OCI-LY1 (cell line): ENCODE results near the gene EFCAB10.

Source experiments
- EZH2 ChIP-seq: fragments of 200-600 bp; sonication (generic), shearing (Covaris generic); IDR thresholded peaks from 2 replicates; pipeline ENCODE4 v1.8.0; 2017; ENCODE audit warnings: borderline replicate concordance, mixed run types, mild to moderate bottlenecking, antibody characterized with exemption, low read length, moderate library complexity, mixed read lengths
- TF ChIP-seq, protein P1 (sequence below): fragments of 200-600 bp; sonication (generic), shearing (Covaris generic); IDR thresholded peaks from 2 replicates; pipeline ENCODE4 v1.5.1; 2017; ENCODE audit warnings: mild to moderate bottlenecking, antibody characterized with exemption, low read length, moderate library complexity, mixed read lengths

DNA sequence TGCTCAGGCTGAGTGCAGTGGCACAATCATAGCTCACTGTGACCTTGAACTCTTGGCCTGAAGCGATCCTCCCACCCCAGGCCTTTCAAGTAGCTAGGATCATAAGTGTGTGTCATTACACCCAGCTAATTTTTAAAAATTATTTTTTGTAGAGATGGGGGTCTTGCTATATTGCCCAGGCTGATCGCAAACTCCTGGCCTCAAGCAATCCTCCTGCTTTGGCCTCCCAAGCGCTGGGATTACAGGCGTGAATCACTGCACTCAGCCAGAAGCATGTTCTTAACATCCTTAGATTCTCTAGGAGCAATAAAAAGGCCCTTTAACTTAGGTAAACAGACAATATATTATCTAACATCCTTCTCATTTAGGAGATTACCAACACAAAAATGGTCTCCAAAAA, 38.3 kb upstream of the EFCAB10 start:
- TF ChIP-seq, protein P1, sequence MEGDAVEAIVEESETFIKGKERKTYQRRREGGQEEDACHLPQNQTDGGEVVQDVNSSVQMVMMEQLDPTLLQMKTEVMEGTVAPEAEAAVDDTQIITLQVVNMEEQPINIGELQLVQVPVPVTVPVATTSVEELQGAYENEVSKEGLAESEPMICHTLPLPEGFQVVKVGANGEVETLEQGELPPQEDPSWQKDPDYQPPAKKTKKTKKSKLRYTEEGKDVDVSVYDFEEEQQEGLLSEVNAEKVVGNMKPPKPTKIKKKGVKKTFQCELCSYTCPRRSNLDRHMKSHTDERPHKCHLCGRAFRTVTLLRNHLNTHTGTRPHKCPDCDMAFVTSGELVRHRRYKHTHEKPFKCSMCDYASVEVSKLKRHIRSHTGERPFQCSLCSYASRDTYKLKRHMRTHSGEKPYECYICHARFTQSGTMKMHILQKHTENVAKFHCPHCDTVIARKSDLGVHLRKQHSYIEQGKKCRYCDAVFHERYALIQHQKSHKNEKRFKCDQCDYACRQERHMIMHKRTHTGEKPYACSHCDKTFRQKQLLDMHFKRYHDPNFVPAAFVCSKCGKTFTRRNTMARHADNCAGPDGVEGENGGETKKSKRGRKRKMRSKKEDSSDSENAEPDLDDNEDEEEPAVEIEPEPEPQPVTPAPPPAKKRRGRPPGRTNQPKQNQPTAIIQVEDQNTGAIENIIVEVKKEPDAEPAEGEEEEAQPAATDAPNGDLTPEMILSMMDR, result no peak
- no peak for TF ChIP-seq EZH2
